Endothelial cell of umbilical vein (primary cell): ENCODE measurements around the gene NPHS1.

ENCODE experiments used
- POLR2AphosphoS5 ChIP-seq: IDR thresholded peaks from 2 replicates; pipeline ENCODE4 v1.6.1; 2012; ENCODE audit warnings: low read depth, mild to moderate bottlenecking, control low read depth, low read length, moderate library complexity; ENCODE audit not compliant: insufficient read depth
- TF ChIP-seq, protein P1 (sequence below), 2 donors: IDR thresholded peaks; 1 replicate in 1 of 2; 2 replicates in 1 of 2; pipeline ENCODE4 v1.5.1; 2011; ENCODE audit warnings: low read length in 2 of 2, mild to moderate bottlenecking in 2 of 2, moderate library complexity in 2 of 2, control low read depth in 1 of 2, inconsistent platforms in 1 of 2, low read depth in 1 of 2; ENCODE audit not compliant: insufficient read depth in 1 of 2; ENCODE audit errors: extremely low read depth in 1 of 2

DNA sequence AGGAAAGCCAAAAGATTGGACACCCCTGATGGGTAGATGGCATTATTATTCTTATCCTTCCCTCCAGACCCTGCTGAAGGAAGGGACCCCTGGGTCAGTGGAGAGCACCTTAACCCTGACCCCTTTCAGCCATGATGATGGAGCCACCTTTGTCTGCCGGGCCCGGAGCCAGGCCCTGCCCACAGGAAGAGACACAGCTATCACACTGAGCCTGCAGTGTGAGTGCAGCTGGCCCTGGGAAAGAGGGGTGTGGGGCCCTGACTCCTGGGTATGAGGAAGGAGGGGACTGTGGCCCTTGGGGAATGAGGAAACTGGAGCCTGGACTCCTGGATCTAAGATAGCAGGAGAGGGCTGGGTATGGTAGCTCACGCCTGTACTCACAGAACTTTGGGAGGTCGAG, 7.1 kb upstream of the NPHS1 start:
- TF ChIP-seq, protein P1, sequence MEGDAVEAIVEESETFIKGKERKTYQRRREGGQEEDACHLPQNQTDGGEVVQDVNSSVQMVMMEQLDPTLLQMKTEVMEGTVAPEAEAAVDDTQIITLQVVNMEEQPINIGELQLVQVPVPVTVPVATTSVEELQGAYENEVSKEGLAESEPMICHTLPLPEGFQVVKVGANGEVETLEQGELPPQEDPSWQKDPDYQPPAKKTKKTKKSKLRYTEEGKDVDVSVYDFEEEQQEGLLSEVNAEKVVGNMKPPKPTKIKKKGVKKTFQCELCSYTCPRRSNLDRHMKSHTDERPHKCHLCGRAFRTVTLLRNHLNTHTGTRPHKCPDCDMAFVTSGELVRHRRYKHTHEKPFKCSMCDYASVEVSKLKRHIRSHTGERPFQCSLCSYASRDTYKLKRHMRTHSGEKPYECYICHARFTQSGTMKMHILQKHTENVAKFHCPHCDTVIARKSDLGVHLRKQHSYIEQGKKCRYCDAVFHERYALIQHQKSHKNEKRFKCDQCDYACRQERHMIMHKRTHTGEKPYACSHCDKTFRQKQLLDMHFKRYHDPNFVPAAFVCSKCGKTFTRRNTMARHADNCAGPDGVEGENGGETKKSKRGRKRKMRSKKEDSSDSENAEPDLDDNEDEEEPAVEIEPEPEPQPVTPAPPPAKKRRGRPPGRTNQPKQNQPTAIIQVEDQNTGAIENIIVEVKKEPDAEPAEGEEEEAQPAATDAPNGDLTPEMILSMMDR (IDR thresholded peaks at IDR 0.05; ENCODE audit: extremely low read depth in 1 of 2, insufficient read depth in 1 of 2, low read depth in 1 of 2, low read length in 2 of 2), result no peak
- TF ChIP-seq POLR2AphosphoS5, result no peak
